T-helper 2 cell treated with Interferon-gamma antibody and Interleukin-4, amounts not matched to agents 100 ng/mL and 5 ng/mL, for 36 hours (primary cell): ENCODE measurements around the gene PSEN2. TPM values are rescaled to one million over a fixed set of nuclear protein-coding genes. Genes with fewer than 3 reads are reported as not detected.

Experiments used
- intact Hi-C: fragments of 100-400 bp; cut with micrococcal nuclease; formaldehyde crosslinking; loops from one replicate; pipeline ENCODE4 v1.15.1; 2023
- total RNA-seq: library from RNA; stranded (reverse); gene quantifications from 2 replicates; pipeline ENCODE4 v1.2.3, GENCODE V29; 2022

PSEN2 gene
- total RNA-seq, 1 donor from 2014 or later = 9.8 TPM

DNA sequence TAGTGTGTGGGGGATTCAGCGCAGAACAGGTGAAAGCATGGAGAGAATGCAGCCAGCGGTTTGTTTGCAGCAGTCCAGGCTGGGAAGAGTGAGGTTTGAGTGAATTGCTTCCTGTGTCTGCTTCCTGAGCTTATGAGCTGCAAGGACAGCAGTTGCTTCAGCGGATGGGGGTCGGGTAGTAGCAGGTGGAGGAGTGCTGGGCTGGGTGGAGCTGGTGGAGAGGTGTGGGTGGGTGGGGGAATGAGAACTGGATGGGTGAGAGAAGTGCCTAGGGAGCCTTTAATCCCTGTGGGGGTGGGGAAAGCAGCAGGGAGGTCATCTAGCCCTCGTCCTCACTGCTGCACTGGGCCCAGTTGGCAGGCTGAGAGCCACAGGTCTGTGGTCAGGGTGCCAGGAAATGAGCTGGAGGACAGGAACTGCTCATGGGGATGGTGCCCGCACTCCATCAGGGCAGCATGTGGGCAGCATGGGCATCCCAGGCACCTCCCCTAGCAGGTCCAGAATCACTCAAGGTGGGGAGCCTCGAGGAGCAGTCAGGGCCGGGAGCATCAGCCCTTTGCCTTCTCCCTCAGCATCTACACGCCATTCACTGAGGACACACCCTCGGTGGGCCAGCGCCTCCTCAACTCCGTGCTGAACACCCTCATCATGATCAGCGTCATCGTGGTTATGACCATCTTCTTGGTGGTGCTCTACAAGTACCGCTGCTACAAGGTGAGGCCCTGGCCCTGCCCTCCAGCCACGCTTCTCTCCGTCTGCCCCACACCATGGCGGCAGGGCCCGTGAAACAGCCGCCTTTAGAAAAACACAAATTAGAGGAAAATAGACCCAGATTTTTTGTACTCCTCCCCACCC lies 14.8 kb downstream of the PSEN2 start:
- intact Hi-C loops = loop anchor here (5.0 kb wide), 2 partner anchors 148 to 253 kb away; partner anchors contain the start of gene ITPKB

- intact Hi-C loops = no loop called here
Measured at GRCh38 chr1:226886122-226886901, 15.9 kb downstream of the PSEN2 start.

- intact Hi-C loops = no loop called here
Measured at GRCh38 chr1:226887006-226887405, 16.6 kb downstream of the PSEN2 start.

DNA sequence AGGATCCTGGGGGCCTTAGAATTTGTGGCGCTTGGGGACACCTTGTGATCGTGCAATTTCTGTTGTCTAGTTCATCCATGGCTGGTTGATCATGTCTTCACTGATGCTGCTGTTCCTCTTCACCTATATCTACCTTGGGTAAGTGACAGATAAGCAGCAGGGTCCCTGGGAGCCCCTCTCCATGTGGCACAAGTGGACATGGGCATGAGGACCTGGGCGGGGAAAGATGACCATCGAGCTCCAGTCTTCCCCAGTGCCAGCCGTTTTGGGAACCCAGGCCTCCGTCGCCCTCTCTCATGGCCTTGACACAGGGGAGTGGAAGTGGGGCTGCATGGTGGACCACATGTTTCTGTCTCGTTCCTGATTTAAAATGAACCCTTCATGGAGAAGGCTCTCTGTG lies 17.6 kb downstream of the PSEN2 start:
- intact Hi-C loops = no loop called here

- intact Hi-C loops = no loop called here
Measured at GRCh38 chr1:226888816-226889215, 18.4 kb downstream of the PSEN2 start.

GRCh38 chr1:226889616-226890330 lies 19.4 kb downstream of the PSEN2 start:
- intact Hi-C loops = no loop called here

GRCh38 chr1:226890331-226891108 lies 20.1 kb downstream of the PSEN2 start:
- intact Hi-C loops = no loop called here

DNA sequence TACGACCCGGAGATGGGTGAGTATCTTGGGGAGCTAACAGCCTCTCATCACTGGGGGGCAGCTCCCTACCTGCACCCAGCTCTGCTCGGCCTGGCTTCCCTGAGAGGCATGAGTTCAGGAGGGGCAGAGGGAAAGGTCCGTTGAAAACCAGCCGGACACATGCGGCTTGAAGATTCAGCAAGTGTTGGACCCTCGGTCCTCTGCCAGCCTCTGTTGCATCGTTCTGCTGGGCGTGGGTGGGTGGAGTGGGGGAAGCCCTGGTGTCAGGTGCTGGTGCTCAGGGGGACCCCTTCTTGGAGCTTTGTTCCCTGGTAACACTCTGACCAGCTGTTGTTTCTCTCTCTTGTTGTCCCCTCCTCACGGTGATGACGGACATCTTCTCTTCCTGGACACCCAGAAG lies 20.9 kb downstream of the PSEN2 start:
- intact Hi-C loops = no loop called here

DNA sequence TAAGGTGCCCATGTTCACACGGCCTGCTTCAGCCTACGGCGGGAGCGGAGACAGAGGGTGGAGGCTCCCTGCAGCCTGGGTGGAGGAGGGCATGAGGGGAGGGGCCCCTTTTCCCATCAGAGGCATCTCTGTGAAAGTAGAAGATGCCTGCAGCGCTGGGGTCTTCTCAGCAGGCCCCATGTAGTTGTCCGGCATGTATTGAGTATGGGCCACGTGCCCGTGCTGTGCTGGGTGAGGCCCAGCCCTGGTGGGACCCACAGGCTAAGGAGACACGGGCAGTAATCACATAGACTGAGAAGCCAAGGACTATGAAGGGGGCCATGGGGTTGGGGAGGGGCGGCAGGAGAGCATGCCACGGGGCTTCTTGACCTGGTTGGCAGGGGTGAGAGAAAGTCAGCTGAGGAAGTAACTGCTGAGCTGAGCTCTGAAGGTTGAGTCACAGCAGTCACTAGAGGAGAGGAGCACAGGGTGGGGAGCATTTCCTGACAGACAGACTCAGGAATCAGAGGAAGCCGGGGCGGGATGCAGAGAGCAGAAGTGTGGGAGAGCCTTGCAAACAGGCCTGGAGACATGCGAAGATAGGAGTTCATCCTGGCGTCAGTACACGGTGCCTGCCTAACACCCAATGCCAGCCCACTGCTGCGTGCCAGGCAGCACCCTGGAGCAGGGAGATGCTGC lies 21.6 kb downstream of the PSEN2 start:
- intact Hi-C loops = no loop called here

DNA sequence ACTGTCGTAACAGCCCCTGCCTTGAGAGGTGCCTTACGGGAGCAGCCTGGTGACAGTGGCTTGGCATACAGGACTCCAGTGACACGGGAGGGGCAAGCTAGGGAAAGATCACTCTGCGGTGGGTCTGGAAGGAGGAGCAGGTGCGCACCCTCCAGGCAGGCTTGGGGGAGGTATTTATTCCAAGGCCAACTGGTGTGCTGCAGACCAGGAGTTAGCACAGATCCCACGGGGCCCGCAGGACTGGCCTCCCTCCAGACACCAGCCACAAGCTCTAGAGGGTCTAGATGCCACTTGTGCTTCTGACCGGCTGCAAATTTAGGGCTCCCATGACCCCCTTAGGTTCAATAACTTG lies 22.1 kb downstream of the PSEN2 start:
- intact Hi-C loops = no loop called here

DNA sequence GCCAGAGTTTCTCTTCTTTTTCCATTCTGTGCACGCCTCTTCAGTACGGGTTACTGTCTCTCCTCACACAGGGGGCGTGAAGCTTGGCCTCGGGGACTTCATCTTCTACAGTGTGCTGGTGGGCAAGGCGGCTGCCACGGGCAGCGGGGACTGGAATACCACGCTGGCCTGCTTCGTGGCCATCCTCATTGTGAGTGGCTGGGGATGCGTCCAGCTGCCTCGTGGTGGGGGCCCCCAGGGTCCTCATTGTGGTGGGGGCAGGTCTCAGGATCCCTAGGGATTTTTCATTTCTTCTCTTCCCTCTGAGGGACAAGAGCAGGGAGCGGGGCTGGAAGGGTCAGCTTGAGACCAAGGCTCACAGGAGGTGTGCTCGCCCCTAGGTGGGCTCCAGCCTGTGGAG lies 23.5 kb downstream of the PSEN2 start:
- intact Hi-C loops = no loop called here

- intact Hi-C loops = no loop called here
Measured at GRCh38 chr1:226894826-226895225, 24.4 kb downstream of the PSEN2 start.

GRCh38 chr1:226895644-226896043 lies 25.2 kb downstream of the PSEN2 start:
- intact Hi-C loops = no loop called here

DNA sequence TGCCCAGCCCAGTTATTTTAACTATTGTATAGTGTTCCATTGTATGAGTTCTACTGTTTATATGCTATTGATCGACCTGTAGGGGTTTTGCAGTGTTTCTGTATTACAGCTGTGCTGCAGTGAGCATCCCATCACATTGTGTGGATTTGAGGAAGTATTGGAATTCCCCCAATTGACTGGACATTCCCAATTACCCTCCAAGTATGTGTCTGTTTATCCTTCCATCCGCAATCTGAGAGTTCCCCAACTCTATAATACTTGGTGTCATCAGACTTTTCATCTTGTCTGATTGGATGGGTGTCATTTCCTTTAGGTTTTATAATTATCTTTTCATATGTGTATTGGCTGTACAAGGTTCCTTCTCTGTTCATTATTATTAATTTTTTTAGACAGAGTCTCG lies 27.8 kb downstream of the PSEN2 start:
- intact Hi-C loops = no loop called here

DNA sequence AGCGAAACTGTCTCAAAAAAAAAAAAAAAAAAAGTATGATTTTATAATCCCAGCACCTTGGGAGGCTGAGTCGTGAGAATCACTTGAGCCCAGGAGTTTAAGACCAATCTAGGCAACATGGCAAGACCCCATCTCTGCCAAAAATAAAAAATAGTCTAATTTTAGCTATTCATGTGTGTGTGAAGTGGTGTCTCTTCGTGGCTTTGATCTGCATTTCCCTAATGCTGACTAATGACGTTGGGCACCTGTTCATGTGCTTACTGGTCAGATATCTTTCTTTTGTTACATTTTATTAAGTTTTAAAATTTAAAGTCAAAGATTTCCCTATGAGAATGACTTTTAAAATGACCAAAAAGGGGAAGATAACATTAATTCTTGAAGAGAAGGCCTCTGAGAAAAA lies 31.0 kb downstream of the PSEN2 start:
- intact Hi-C loops = no loop called here

DNA sequence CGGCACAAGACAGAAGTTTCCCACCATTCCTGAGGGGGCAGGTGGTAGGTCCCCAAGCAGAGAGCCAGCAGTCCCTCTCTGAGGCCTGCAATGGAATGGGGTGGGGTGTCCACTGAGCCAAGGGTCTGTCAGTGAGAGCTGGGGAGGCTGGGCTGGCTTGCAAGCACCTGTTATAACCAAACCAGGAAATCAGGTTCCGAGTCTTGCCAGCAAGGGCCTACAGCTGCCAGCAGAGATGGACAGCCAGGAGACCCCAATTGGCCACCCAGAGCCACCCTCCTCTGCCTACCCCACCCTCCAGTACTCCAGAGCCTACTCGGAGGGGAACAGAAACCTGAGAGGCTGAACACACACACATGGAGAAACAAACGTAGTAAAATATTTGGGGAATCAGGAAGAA lies 32.2 kb downstream of the PSEN2 start:
- intact Hi-C loops = no loop called here

GRCh38 chr1:226903819-226904716 lies 33.7 kb downstream of the PSEN2 start:
- intact Hi-C loops = no loop called here

GRCh38 chr1:226904772-226905171 lies 34.4 kb downstream of the PSEN2 start:
- intact Hi-C loops = no loop called here

GRCh38 chr1:226908419-226908818 lies 38.0 kb downstream of the PSEN2 start:
- intact Hi-C loops = no loop called here

- intact Hi-C loops = no loop called here
Measured at GRCh38 chr1:226908913-226909312, 38.5 kb downstream of the PSEN2 start.
